Prostate gland (tissue), 2 donors: ENCODE measurements around the gene LGALS4. TPM values are rescaled to one million over a fixed set of nuclear protein-coding genes. Genes with fewer than 3 reads are reported as not detected.
"Not testable (repeated sequence)": the region's sequence is repeated elsewhere in the genome, so short reads cannot be mapped to it uniquely, and the experiment has no call there.

Source experiments
- DNase-seq: peaks from one replicate; pipeline ENCODE4 v3.0.0-alpha.2; 2019; ENCODE audit warnings: low spot score
- H3K27ac ChIP-seq, 2 donors: fragments of 200-600 bp; sonication (generic); 2 replicates each; pipeline ENCODE4 v1.5.1; 2017 to 2019
- H3K27me3 ChIP-seq: fragments of 200-600 bp; sonication (generic); replicated peaks from 2 replicates; pipeline ENCODE4 v1.5.1; 2019; ENCODE audit not compliant: insufficient read depth
- H3K36me3 ChIP-seq, 2 donors: fragments of 200-600 bp; sonication (generic); 1 replicate in 1 of 2; 2 replicates in 1 of 2; pipeline versions ENCODE4 v1.5.1 to v1.8.1; 2017 to 2019
- H3K4me1 ChIP-seq: fragments of 200-600 bp; sonication (generic); replicated peaks from 2 replicates; pipeline ENCODE4 v1.5.1; 2019
- H3K4me3 ChIP-seq, 2 donors: fragments of 200-600 bp; sonication (generic); 2 replicates each; pipeline ENCODE4 v1.5.1; 2017 to 2019
- H3K9me3 ChIP-seq: fragments of 200-600 bp; sonication (generic); 2 replicates; pipeline ENCODE4 v1.5.1; 2017
- CTCF ChIP-seq, 4 experiments: fragments of 200-600 bp in 2 of 4; fragments of 450-650 bp in 2 of 4; sonication (generic) in 2 of 4; IDR thresholded peaks; 1 replicate in 3 of 4; 2 replicates in 1 of 4; pipeline ENCODE4 v1.5.1; 2016 to 2019; ENCODE audit warnings: antibody characterized with exemption in 4 of 4, mild to moderate bottlenecking in 2 of 4, moderate library complexity in 2 of 4
- POLR2A ChIP-seq: fragments of 450-650 bp; IDR thresholded peaks from one replicate; pipeline ENCODE4 v1.6.1; 2016; ENCODE audit warnings: antibody characterized with exemption, mild to moderate bottlenecking
- POLR2AphosphoS5 ChIP-seq: sonication (generic); formaldehyde crosslinking; IDR thresholded peaks from one replicate; pipeline ENCODE4 v1.6.1; 2017; ENCODE audit warnings: antibody characterized with exemption
- WGBS: methylation state at CpG from one replicate; pipeline ENCODE4 v1.1.5; 2018; 5-methylcytosine and 5-hydroxymethylcytosine counted together
- intact Hi-C: fragments of 100-400 bp; cut with DNase I; formaldehyde crosslinking; loops from one replicate; pipeline ENCODE4 v1.14.2; 2022
- total RNA-seq, 2 donors: library from RNA; depleted of rRNA; stranded (reverse); fragments of >200 nt; gene quantifications; one replicate each; pipeline ENCODE4 v1.1.0, GENCODE V29; 2016

LGALS4 gene
- total RNA-seq, 2 donors from 2014 or later, result 0.91 to 3.7 TPM

- intact Hi-C loops, result no loop called here
- H3K27me3 ChIP-seq, result no peaks in the 10 kb centered on the region
- WGBS, result 88% methylated on average over 13 of the region's 13 CpGs
- no peaks in the 10 kb centered on the region for H3K9me3 ChIP-seq
- H3K36me3 ChIP-seq, result peaks cover 0 to 22% of the 10 kb centered on the region in 2 donors
- H3K4me1 ChIP-seq, result no peaks in the 10 kb centered on the region
- no peak overlapping the region for H3K27ac ChIP-seq
- H3K4me3 ChIP-seq, result no peak overlapping the region
- DNase-seq, result no peak
- no peak for TF ChIP-seq POLR2AphosphoS5
- no peak for TF ChIP-seq POLR2A
- no peak for TF ChIP-seq CTCF (IDR thresholded peaks at IDR 0.05)
Observed at GRCh38 chr19:38819231-38819920, 6.6 kb upstream of the LGALS4 start.

GRCh38 chr19:38817081-38817480 lies 4.3 kb upstream of the LGALS4 start:
- no peak for DNase-seq
- intact Hi-C loops, result no loop called here
- Histone ChIP-seq H3K27me3 (no peaks in the 10 kb centered on the region), H3K27ac (no peak overlapping the region), H3K9me3 (no peaks in the 10 kb centered on the region), H3K4me3 (no peak overlapping the region), H3K4me1 (no peaks in the 10 kb centered on the region), H3K36me3 (peaks cover 0 to 16% of the 10 kb centered on the region in 2 donors)
- WGBS, result 92% methylated on average over 15 of the region's 15 CpGs
- TF ChIP-seq POLR2AphosphoS5 (no peak), POLR2A (no peak), CTCF (IDR thresholded peaks at IDR 0.05) (no peak)

GRCh38 chr19:38816131-38816750 lies 3.5 kb upstream of the LGALS4 start:
- no peaks in the 10 kb centered on the region for H3K9me3 ChIP-seq
- peaks cover 0 to 16% of the 10 kb centered on the region in 2 donors for H3K36me3 ChIP-seq
- H3K4me3 ChIP-seq, result no peak overlapping the region
- intact Hi-C loops, result no loop called here
- DNase-seq, result no peak
- no peaks in the 10 kb centered on the region for H3K27me3 ChIP-seq
- 90% methylated on average over 18 of the region's 18 CpGs for WGBS
- no peak overlapping the region for H3K27ac ChIP-seq
- no peaks in the 10 kb centered on the region for H3K4me1 ChIP-seq
- TF ChIP-seq POLR2A (no peak), POLR2AphosphoS5 (no peak), CTCF (IDR thresholded peaks at IDR 0.05) (no peak)

- Histone ChIP-seq H3K9me3 (no peaks in the 10 kb centered on the region), H3K27ac (no peak overlapping the region), H3K4me1 (no peaks in the 10 kb centered on the region), H3K4me3 (no peak overlapping the region), H3K36me3 (peaks cover 0 to 16% of the 10 kb centered on the region in 2 donors), H3K27me3 (no peaks in the 10 kb centered on the region)
- intact Hi-C loops, result no loop called here
- DNase-seq, result no peak
- TF ChIP-seq POLR2A, result no peak
- no peak for TF ChIP-seq POLR2AphosphoS5
- TF ChIP-seq CTCF (IDR thresholded peaks at IDR 0.05), result no peak
- WGBS, result 91% methylated on average over 34 of the region's 34 CpGs
Observed at GRCh38 chr19:38815059-38816001, 2.6 kb upstream of the LGALS4 start.

DNA sequence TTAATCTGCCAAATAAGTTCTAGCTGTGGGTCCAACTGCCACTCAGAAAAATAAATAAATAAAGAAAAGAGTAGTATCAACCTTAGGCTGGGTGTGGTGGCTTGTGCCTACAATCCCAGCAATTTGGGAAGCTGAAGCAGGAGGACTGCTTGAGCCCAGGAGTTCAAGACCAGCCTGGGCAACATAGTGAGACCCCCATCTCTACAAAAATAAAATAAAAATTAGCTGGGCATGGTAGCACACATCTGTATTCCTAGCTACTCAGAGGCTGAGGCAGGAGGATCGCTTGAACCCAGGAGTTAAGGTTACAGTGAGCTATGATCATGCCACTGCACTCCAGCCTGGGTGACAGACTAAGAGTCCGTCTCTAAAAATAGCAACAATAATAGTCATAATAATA lies 1.2 kb upstream of the LGALS4 start:
- H3K27me3 ChIP-seq, H3K4me3 ChIP-seq, H3K9me3 ChIP-seq, H3K27ac ChIP-seq, H3K4me1 ChIP-seq, intact Hi-C loops, DNase-seq: not testable (repeated sequence)
- H3K36me3 ChIP-seq, result peaks cover 0 to 16% of the 10 kb centered on the region in 2 donors
- 88% methylated on average over 2 of the region's 2 CpGs for WGBS
